HG02970 (cell line): Measurements from ENCODE around the gene CEMIP.

Experiments
- ATAC-seq: cut with Tn5 transposase; IDR thresholded peaks from one replicate; pipeline ENCODE4 v1.9.1; 2021; ENCODE audit warnings: mild to moderate bottlenecking, moderate library complexity, moderate number of reproducible peaks; ENCODE audit not compliant: unreplicated experiment, low FRiP score

The CEMIP gene

GRCh38 chr15:80780416-80781221, 1.4 kb downstream of the CEMIP start:
- ATAC-seq, result no peak

GRCh38 chr15:80783260-80783659, 4.1 kb downstream of the CEMIP start:
- ATAC-seq, result no peak

GRCh38 chr15:80785335-80785734, 6.2 kb downstream of the CEMIP start:
- ATAC-seq, result no peak

GRCh38 chr15:80785811-80786354, 6.7 kb downstream of the CEMIP start:
- no peak for ATAC-seq

- no peak for ATAC-seq
Measured at GRCh38 chr15:80787316-80787715, 8.1 kb downstream of the CEMIP start.

GRCh38 chr15:80788536-80788935, 9.4 kb downstream of the CEMIP start:
- no peak for ATAC-seq

GRCh38 chr15:80789296-80789695, 10.1 kb downstream of the CEMIP start:
- no peak for ATAC-seq

- no peak for ATAC-seq
Measured at GRCh38 chr15:80789796-80790195, 10.6 kb downstream of the CEMIP start.

- no peak for ATAC-seq
Measured at GRCh38 chr15:80790236-80790635, 11.1 kb downstream of the CEMIP start.

- ATAC-seq, result no peak
Measured at GRCh38 chr15:80791004-80791403, 11.8 kb downstream of the CEMIP start.

- ATAC-seq, result no peak
Measured at GRCh38 chr15:80796407-80796806, 17.2 kb downstream of the CEMIP start.

- ATAC-seq, result no peak
Measured at GRCh38 chr15:80798911-80799310, 19.7 kb downstream of the CEMIP start.

GRCh38 chr15:80800067-80800466, 20.9 kb downstream of the CEMIP start:
- ATAC-seq, result no peak

- no peak for ATAC-seq
Measured at GRCh38 chr15:80801891-80802680, 22.9 kb downstream of the CEMIP start.

- ATAC-seq, result no peak
Measured at GRCh38 chr15:80803580-80804525, 24.7 kb downstream of the CEMIP start.

- ATAC-seq, result no peak
Measured at GRCh38 chr15:80804970-80805495, 25.9 kb downstream of the CEMIP start.

- ATAC-seq, result no peak
Measured at GRCh38 chr15:80811781-80812315, 32.7 kb downstream of the CEMIP start.

GRCh38 chr15:80815106-80815505, 35.9 kb downstream of the CEMIP start:
- no peak for ATAC-seq

GRCh38 chr15:80816049-80816653, 37.0 kb downstream of the CEMIP start:
- no peak for ATAC-seq
